Measurements from ENCODE around the gene HYCC1. TPM values are rescaled to one million over a fixed set of nuclear protein-coding genes. Genes with fewer than 3 reads are reported as not detected.

Gene HYCC1
- total RNA-seq, 1 experiment from 2014 or later = 126 TPM

DNA sequence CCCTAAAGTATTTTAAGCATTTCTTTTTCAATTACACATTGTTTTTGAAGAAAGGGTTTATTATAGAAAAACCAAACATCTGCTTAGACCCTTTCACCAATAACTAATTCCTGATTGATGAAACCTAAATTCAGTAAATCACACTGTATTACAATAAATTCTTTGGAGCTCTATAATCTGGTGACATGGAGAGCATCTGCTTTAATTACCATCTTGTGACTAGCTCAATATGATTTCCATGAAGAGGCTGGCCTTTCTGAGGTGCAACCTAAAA lies 9.7 kb downstream of the HYCC1 start:
- Mint-ChIP-seq H3K27me3 (ENCODE audit: low read depth) (no peaks in the 10 kb centered on the region), H3K4me1 (peaks cover 36 to 51% of the 10 kb centered on the region in 2 experiments), H3K36me3 (ENCODE audit: insufficient read depth in 1 of 3, low read depth in 3 of 3) (no peaks in the 10 kb centered on the region), H3K27ac (no peak overlapping the region), H3K9me3 (no peaks in the 10 kb centered on the region), H3K4me3 (no peak overlapping the region)
- Histone ChIP-seq H3K23me2 (ENCODE audit: insufficient read length, low read depth, low read length, poor library complexity, severe bottlenecking) (no peaks in the 10 kb centered on the region), H2AK5ac (ENCODE audit: insufficient read length, low read length) (no peak overlapping the region), H3K4me1 (ENCODE audit: insufficient read depth, low read length) (peaks cover 5% of the 10 kb centered on the region; the same call in 1 of the 2 replicates), H3T11ph (ENCODE audit: low read length) (no peak overlapping the region), H3K14ac (ENCODE audit: insufficient read depth, low read length) (no peak overlapping the region), H4K5ac (ENCODE audit: insufficient read length, low read depth, low read length) (no peak overlapping the region), H3K56ac (ENCODE audit: insufficient read length, low read depth, low read length) (no peak overlapping the region), H3K27ac (ENCODE audit: insufficient read length, low read depth, low read length) (no peak overlapping the region), H2AFZ (ENCODE audit: low read length) (no peak overlapping the region), H2BK5ac (ENCODE audit: insufficient read length, low read length) (no peak overlapping the region), H4K91ac (ENCODE audit: insufficient read length, low read depth, low read length) (no peak overlapping the region), H2BK12ac (ENCODE audit: insufficient read length, low read depth, low read length) (no peak overlapping the region), H3K27me3 (ENCODE audit: insufficient read depth, low read length) (no peaks in the 10 kb centered on the region), H3K4me2 (ENCODE audit: insufficient read depth, insufficient read length, low read length) (no peak overlapping the region), H3K9me3 (ENCODE audit: control insufficient read depth, low read depth, low read length) (no peaks in the 10 kb centered on the region), H3K79me2 (ENCODE audit: insufficient read depth, low read length) (peaks cover 17% of the 10 kb centered on the region; the same call in 1 of the 2 replicates), H2BK20ac (ENCODE audit: low read depth, low read length, poor library complexity, severe bottlenecking) (no peak overlapping the region), H3K23ac (ENCODE audit: insufficient read length, low read depth, low read length) (no peak overlapping the region), H4K8ac (replicated peaks; ENCODE audit: insufficient read length, low read depth, low read length) (no peak overlapping the region), H3K9ac (ENCODE audit: extremely low read depth, insufficient read length, low read length) (no peak overlapping the region), H3K18ac (ENCODE audit: insufficient read length, low read depth, low read length) (no peak overlapping the region), H2BK15ac (ENCODE audit: low read depth, low read length) (no peak overlapping the region), H2BK120ac (ENCODE audit: low read depth, low read length, poor library complexity, severe bottlenecking) (no peak overlapping the region), H3K79me1 (ENCODE audit: insufficient read depth, low read depth, low read length, poor library complexity, severe bottlenecking) (peaks cover 2% of the 10 kb centered on the region), H3K4ac (ENCODE audit: low read depth, low read length) (no peak overlapping the region), H4K20me1 (ENCODE audit: control insufficient read depth, insufficient read depth, insufficient read length) (no peaks in the 10 kb centered on the region)
- TF ChIP-seq, protein P1, sequence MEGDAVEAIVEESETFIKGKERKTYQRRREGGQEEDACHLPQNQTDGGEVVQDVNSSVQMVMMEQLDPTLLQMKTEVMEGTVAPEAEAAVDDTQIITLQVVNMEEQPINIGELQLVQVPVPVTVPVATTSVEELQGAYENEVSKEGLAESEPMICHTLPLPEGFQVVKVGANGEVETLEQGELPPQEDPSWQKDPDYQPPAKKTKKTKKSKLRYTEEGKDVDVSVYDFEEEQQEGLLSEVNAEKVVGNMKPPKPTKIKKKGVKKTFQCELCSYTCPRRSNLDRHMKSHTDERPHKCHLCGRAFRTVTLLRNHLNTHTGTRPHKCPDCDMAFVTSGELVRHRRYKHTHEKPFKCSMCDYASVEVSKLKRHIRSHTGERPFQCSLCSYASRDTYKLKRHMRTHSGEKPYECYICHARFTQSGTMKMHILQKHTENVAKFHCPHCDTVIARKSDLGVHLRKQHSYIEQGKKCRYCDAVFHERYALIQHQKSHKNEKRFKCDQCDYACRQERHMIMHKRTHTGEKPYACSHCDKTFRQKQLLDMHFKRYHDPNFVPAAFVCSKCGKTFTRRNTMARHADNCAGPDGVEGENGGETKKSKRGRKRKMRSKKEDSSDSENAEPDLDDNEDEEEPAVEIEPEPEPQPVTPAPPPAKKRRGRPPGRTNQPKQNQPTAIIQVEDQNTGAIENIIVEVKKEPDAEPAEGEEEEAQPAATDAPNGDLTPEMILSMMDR (conservative IDR thresholded peaks at IDR 0.05) = no peak
- no peak for DNase-seq

Measured in H9 (cell line).